Esophagus squamous epithelium (tissue), 4 donors: ENCODE measurements around the gene NT5DC2.

ENCODE experiments used
- CTCF ChIP-seq, 6 experiments: fragments of 450-650 bp in 4 of 6; fragments of 200-600 bp in 2 of 6; sonication (generic) in 2 of 6; IDR thresholded peaks; one replicate each; pipeline ENCODE4 v1.5.1; 2016 to 2019; ENCODE audit warnings: antibody characterized with exemption in 6 of 6, mild to moderate bottlenecking in 4 of 6, moderate library complexity in 4 of 6
- POLR2A ChIP-seq, 4 donors: fragments of 450-650 bp; IDR thresholded peaks; one replicate each; pipeline ENCODE4 v1.6.1; 2017; ENCODE audit warnings: antibody characterized with exemption in 4 of 4, mild to moderate bottlenecking in 4 of 4, moderate library complexity in 3 of 4

GRCh38 chr3:52506266-52506966 is 27.2 kb downstream of the NT5DC2 start:
- no peak for TF ChIP-seq POLR2A (IDR thresholded peaks at IDR 0.05)
- no peak for TF ChIP-seq CTCF (IDR thresholded peaks at IDR 0.05)
